GM12875 (cell line): Measurements from ENCODE around the gene TRIO.

Experiments used
- H3K4me3 ChIP-seq: one replicate; pipeline ENCODE4 v1.5.1; 2011; ENCODE audit warnings: low read depth, low read length, control low read depth
- TF ChIP-seq, protein P1 (sequence below): IDR thresholded peaks from 2 replicates; pipeline ENCODE4 v1.5.1; 2011; ENCODE audit warnings: low read depth, mild to moderate bottlenecking, control low read depth, inconsistent platforms, low read length, moderate library complexity, borderline replicate concordance; ENCODE audit not compliant: insufficient read depth

Gene TRIO

GRCh38 chr5:14153071-14153864, 10.1 kb downstream of the TRIO start:
- no peak overlapping the region for H3K4me3 ChIP-seq
- TF ChIP-seq, protein P1, sequence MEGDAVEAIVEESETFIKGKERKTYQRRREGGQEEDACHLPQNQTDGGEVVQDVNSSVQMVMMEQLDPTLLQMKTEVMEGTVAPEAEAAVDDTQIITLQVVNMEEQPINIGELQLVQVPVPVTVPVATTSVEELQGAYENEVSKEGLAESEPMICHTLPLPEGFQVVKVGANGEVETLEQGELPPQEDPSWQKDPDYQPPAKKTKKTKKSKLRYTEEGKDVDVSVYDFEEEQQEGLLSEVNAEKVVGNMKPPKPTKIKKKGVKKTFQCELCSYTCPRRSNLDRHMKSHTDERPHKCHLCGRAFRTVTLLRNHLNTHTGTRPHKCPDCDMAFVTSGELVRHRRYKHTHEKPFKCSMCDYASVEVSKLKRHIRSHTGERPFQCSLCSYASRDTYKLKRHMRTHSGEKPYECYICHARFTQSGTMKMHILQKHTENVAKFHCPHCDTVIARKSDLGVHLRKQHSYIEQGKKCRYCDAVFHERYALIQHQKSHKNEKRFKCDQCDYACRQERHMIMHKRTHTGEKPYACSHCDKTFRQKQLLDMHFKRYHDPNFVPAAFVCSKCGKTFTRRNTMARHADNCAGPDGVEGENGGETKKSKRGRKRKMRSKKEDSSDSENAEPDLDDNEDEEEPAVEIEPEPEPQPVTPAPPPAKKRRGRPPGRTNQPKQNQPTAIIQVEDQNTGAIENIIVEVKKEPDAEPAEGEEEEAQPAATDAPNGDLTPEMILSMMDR = no peak

DNA sequence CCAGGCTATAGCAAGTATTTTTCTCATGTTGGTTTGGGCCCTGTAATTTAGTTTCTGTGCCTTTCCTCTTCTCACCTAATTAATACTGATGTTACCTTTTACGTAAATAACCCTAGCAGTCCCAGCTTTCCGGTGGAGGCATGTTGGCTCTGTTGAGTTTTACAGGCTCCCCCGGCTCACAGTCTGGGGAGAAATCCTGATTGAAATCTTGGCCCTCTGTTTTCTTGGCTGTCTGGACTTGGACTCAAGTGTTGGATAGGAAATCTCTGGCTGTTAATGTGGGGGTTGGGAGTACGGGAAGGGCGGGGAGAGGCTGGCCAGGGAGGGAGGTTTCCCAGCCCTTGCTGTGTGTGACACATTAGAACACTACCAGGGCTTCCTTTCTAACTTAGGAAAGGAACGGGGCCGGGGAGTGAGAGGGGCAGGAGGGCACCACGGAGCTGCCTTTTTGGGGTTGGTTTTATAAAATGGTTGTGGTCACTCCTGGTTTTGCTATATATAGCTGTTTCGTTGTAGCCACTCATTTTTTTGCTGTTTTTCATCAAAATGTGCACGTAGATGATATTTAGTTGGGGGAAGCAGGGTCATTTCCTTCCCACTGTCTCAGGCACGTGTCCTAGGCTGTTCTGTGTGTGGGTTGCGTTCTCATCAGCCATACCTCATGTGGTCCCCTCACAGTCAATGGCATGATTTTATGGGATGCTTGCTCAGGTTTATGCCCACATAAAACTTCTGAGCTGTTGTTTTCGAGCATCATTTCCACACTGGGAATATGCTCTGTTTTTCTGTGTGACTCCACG, 11.0 kb downstream of the TRIO start:
- no peak overlapping the region for H3K4me3 ChIP-seq
- TF ChIP-seq, protein P1 = no peak

DNA sequence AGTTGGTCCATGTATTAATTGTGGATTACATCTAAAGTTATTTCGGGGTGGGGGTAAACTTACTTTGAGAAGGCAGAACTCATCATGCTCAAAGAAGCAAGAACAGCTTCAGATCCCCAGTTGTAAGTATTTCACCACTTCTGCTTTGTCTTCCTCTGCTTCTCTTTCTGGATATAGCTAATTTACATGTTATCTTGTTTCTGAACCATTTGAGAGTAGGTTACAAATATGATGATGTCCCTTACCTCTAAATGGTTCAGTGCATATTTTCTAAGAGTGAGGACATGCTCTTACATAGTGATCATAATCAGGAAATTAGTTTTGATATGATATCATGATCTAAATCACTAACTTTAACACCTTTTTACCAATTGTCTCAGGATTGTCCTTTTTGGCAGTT, 11.9 kb downstream of the TRIO start:
- no peak overlapping the region for H3K4me3 ChIP-seq

DNA sequence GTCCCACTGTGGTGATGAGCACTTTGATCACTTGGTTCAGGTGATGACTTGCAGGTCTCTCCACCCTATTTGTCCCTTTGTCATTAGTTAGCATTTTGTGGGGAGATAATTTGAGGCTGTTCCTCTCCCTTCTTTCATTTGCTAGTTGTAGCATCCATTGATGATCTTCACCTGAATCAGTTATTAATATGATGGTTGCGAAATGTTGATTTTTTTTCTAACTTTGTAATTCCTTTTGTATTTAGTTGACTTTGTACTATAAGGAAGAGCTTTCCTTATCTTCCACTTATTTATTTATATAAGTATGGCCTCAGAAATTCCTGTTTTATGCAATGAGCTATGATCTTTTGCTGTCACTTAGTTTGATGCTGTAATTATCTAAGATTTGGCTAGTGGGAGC, 12.6 kb downstream of the TRIO start:
- H3K4me3 ChIP-seq = no peak overlapping the region
- TF ChIP-seq, protein P1 = no peak

More for the DNA sequence above, 11.9 kb downstream of the TRIO start:
- TF ChIP-seq, protein P1 = no peak

GRCh38 chr5:14156290-14156649, 13.1 kb downstream of the TRIO start:
- TF ChIP-seq, protein P1 = no peak
- no peak overlapping the region for H3K4me3 ChIP-seq

GRCh38 chr5:14156650-14157492, 13.7 kb downstream of the TRIO start:
- H3K4me3 ChIP-seq = peak overlapping the region; percentile 12
- TF ChIP-seq, protein P1 = no peak

DNA sequence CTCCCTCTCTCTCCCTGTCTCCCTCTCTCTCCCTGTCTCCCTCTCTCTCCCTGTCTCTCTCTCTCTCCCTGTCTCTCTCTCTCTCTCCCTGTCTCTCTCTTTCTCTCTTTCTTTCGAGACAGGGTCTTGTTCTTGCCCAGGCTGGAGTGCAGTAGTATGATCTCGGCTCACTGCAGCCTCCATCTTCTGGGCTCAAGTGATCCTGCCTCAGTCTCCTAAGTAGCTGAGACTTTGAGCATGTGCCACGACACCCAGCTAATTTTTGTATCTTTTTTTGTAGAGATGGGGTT, 14.3 kb downstream of the TRIO start:
- TF ChIP-seq, protein P1 = no peak
- no peak overlapping the region for H3K4me3 ChIP-seq
